HepG2 (cell line): Measurements from ENCODE around the gene ARPP21.

Experiments used
- ATF7-NPFF ChIP-seq: sonication (generic); formaldehyde crosslinking; IDR thresholded peaks from 2 replicates; pipeline ENCODE4 v1.8.1; 2023; ENCODE audit warnings: mild to moderate bottlenecking, low read depth, missing genetic modification reagents, moderate library complexity
- MIER2 ChIP-seq: IDR thresholded peaks from 2 replicates; pipeline ENCODE4 v1.6.1; 2016; ENCODE audit warnings: missing biosample characterization, missing genetic modification reagents
- ZNF253 ChIP-seq: sonication (generic); formaldehyde crosslinking; IDR thresholded peaks from 2 replicates; pipeline ENCODE4 v1.8.0; 2022; ENCODE audit warnings: mild to moderate bottlenecking, missing genetic modification reagents, borderline replicate concordance
- ZNF274 ChIP-seq: sonication (generic); formaldehyde crosslinking; IDR thresholded peaks from 2 replicates; pipeline ENCODE4 v1.5.1; 2020; ENCODE audit warnings: mild to moderate bottlenecking, missing genetic modification reagents

DNA sequence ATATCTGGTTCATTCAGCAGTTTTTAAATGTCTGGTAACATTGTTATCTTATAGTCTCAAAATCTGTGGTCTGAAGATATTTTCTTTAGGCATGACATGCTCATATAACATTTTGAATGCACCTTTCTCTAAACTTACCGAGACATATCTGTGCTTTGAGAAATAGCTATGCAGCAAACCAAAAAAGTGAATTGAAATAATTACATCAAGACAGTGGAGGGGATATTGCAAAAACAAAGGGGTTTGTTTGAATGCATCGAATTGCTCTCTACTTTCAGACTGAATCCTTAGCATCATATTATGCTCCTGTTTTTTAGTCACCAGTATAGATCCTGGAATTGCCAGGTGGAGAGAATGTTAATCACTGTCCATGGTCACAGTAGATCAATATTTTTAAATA lies 5.1 kb downstream of the ARPP21 start:
- TF ChIP-seq ZNF274 (CRISPR knock-in tag) (no peak), MIER2 (no peak), ATF7-NPFF (no peak), ZNF253 (CRISPR knock-in tag) (no peak)
